HCT116 (cell line): Measurements from ENCODE around the gene CCDC192. TPM values are rescaled to one million over a fixed set of nuclear protein-coding genes. Genes with fewer than 3 reads are reported as not detected.

ENCODE experiments used
- ATAC-seq: fragments of 200-7000 bp; cut with Tn5 transposase; 2 replicates; pipeline ENCODE4 v1.9.1; 2020; ENCODE audit warnings: mild to moderate bottlenecking, moderate library complexity
- BruUV-seq: library from RNA; stranded (reverse); fragments of 400-500 nt; replicated peaks from 2 replicates; lab custom pipeline; 2021; lab: Mats Ljungman, UMichigan
- CTCF ChIA-PET: fragments of 300-600 bp; sonication (Branson Sonifier 250); formaldehyde crosslinking; loops from one replicate; lab custom pipeline; 2021; ENCODE audit warnings: antibody characterized with exemption; lab: Charles Lee
- POLR2A ChIA-PET: fragments of 300-600, 350-600 bp; sonication (Branson Sonifier 250); formaldehyde crosslinking; loops from one replicate; lab custom pipeline; 2021; ENCODE audit warnings: antibody characterized with exemption; lab: Charles Lee
- RAD21 ChIA-PET, 2 experiments: fragments of 300-600 bp; sonication (Branson Sonifier 250); formaldehyde crosslinking; loops; one replicate each; lab custom pipeline; 2023; ENCODE audit warnings: low total read pairs in 2 of 2; ENCODE audit not compliant: uncharacterized antibody in 2 of 2, unreplicated experiment in 2 of 2, low non-redundant PET in 1 of 2; lab: Charles Lee
- DNase-seq: peaks from one replicate; pipeline ENCODE4 v3.0.0-alpha.2; 2010; ENCODE audit warnings: low read depth, low spot score
- H2AFZ ChIP-seq: fragments of 200-600 bp; shearing (Covaris generic), sonication (generic); 2 replicates; pipeline ENCODE4 v1.6.1; 2017; ENCODE audit warnings: low read depth, mixed run types, mixed read lengths, antibody characterized with exemption, low read length; ENCODE audit not compliant: poor library complexity, severe bottlenecking
- H3K27ac ChIP-seq: 2 replicates; pipeline ENCODE4 v1.5.1; 2012; ENCODE audit warnings: low read depth, low read length
- H3K27me3 ChIP-seq: fragments of 200-600 bp; sonication (generic); 2 replicates; pipeline ENCODE4 v1.6.1; 2016; ENCODE audit warnings: mixed run types, low read length, mixed read lengths; ENCODE audit not compliant: insufficient read depth
- H3K36me3 ChIP-seq, 2 experiments: fragments of 200-500 bp in 1 of 2; fragments of 200-600 bp in 1 of 2; sonication (Bioruptor generic) in 1 of 2; sonication (generic) in 1 of 2; 2 replicates each; pipeline versions ENCODE4 v1.5.1 to v1.6.1; 2014 to 2016; ENCODE audit warnings: low read length in 2 of 2, inconsistent platforms in 1 of 2, mixed read lengths in 1 of 2, mixed run types in 1 of 2; ENCODE audit not compliant: insufficient read depth in 2 of 2, control insufficient read depth in 1 of 2
- H3K4me1 ChIP-seq, 2 experiments: fragments of 200-600 bp in 1 of 2; sonication (generic) in 1 of 2; 2 replicates each; pipeline versions ENCODE4 v1.5.1 to v1.6.1; 2012 to 2017; ENCODE audit warnings: low read length in 2 of 2, inconsistent platforms in 1 of 2, mild to moderate bottlenecking in 1 of 2, mixed read lengths in 1 of 2, mixed run types in 1 of 2, moderate library complexity in 1 of 2; ENCODE audit not compliant: insufficient read depth in 2 of 2, control insufficient read depth in 1 of 2
- H3K4me2 ChIP-seq: fragments of 200-600 bp; sonication (generic); 2 replicates; pipeline ENCODE4 v1.6.1; 2017; ENCODE audit warnings: mixed run types, low read length, mixed read lengths
- H3K4me3 ChIP-seq, 2 experiments: fragments of 200-600 bp in 1 of 2; sonication (generic) in 1 of 2; replicated peaks in 1 of 2; 2 replicates each; pipeline ENCODE4 v1.5.1; 2011 to 2016; ENCODE audit warnings: low read length in 2 of 2, control low read depth in 1 of 2, low read depth in 1 of 2, mild to moderate bottlenecking in 1 of 2, mixed read lengths in 1 of 2, mixed run types in 1 of 2
- H3K79me2 ChIP-seq: fragments of 200-600 bp; sonication (generic); 2 replicates; pipeline ENCODE4 v1.6.1; 2017; ENCODE audit warnings: mild to moderate bottlenecking, mixed run types, low read length, moderate library complexity, mixed read lengths; ENCODE audit not compliant: insufficient read depth
- H3K9ac ChIP-seq: fragments of 200-600 bp; sonication (generic); 2 replicates; pipeline ENCODE4 v1.6.1; 2016; ENCODE audit warnings: low read length, mixed read lengths
- H3K9me2 ChIP-seq: fragments of 200-600 bp; sonication (generic), shearing (Covaris generic); 2 replicates; pipeline ENCODE4 v1.6.1; 2017; ENCODE audit warnings: mixed run types, mild to moderate bottlenecking, moderate library complexity; ENCODE audit not compliant: insufficient read depth
- H3K9me3 ChIP-seq, 2 experiments: fragments of 200-500 bp in 1 of 2; fragments of 200-600 bp in 1 of 2; sonication (Bioruptor generic) in 1 of 2; sonication (generic) in 1 of 2; 2 replicates each; pipeline ENCODE4 v1.6.1; 2014 to 2017; ENCODE audit warnings: low read length in 2 of 2, mixed read lengths in 2 of 2, inconsistent platforms in 1 of 2, low read depth in 1 of 2, mild to moderate bottlenecking in 1 of 2, mixed run types in 1 of 2, moderate library complexity in 1 of 2; ENCODE audit not compliant: control insufficient read depth in 1 of 2, insufficient read depth in 1 of 2
- H4K20me1 ChIP-seq: fragments of 200-600 bp; sonication (generic), shearing (Covaris generic); 2 replicates; pipeline ENCODE4 v1.6.1; 2017; ENCODE audit warnings: mixed run types, mild to moderate bottlenecking, moderate library complexity; ENCODE audit not compliant: insufficient read depth
- ATF3 ChIP-seq: IDR thresholded peaks from 2 replicates; pipeline ENCODE4 v1.6.1; 2012
- EGR1 ChIP-seq: IDR thresholded peaks from 2 replicates; pipeline ENCODE4 v1.6.1; 2012; ENCODE audit warnings: low read depth
- EZH2 ChIP-seq: fragments of 200-600 bp; sonication (generic); IDR thresholded peaks from 2 replicates; pipeline ENCODE4 v1.6.1; 2017; ENCODE audit warnings: antibody characterized with exemption, mixed run types
- EZH2phosphoT487 ChIP-seq: fragments of 200-600 bp; IDR thresholded peaks from 2 replicates; pipeline ENCODE4 v1.6.1; 2018; ENCODE audit warnings: antibody characterized with exemption, borderline replicate concordance
- FOSL1 ChIP-seq: IDR thresholded peaks from 2 replicates; pipeline ENCODE4 v1.6.1; 2012; ENCODE audit warnings: low read depth
- MAX ChIP-seq: IDR thresholded peaks from 2 replicates; pipeline ENCODE4 v1.6.1; 2012
- POLR2A ChIP-seq: IDR thresholded peaks from 2 replicates; pipeline ENCODE4 v1.7.0; 2011; ENCODE audit warnings: borderline replicate concordance; ENCODE audit not compliant: insufficient read depth, insufficient read length; ENCODE audit errors: extremely low read depth
- RAD21 ChIP-seq: IDR thresholded peaks from 2 replicates; pipeline ENCODE4 v1.6.1; 2012; ENCODE audit warnings: low read depth, mild to moderate bottlenecking
- SIN3A ChIP-seq: IDR thresholded peaks from 2 replicates; pipeline ENCODE4 v1.6.1; 2012; ENCODE audit warnings: low read depth
- SRF ChIP-seq: IDR thresholded peaks from 2 replicates; pipeline ENCODE4 v1.6.1; 2012; ENCODE audit warnings: low read depth
- TCF7L2 ChIP-seq: IDR thresholded peaks from 2 replicates; pipeline ENCODE4 v1.7.0; 2011; ENCODE audit warnings: borderline replicate concordance, inconsistent platforms; ENCODE audit not compliant: insufficient read depth, insufficient read length; ENCODE audit errors: extremely low read depth
- YY1 ChIP-seq: IDR thresholded peaks from 2 replicates; pipeline ENCODE4 v1.6.1; 2011; ENCODE audit warnings: low read length, low read depth, moderate library complexity, mild to moderate bottlenecking; ENCODE audit not compliant: insufficient replicate concordance; ENCODE audit errors: extremely low read depth
- ZBTB33 ChIP-seq: IDR thresholded peaks from 2 replicates; pipeline ENCODE4 v1.6.1; 2011; ENCODE audit warnings: mild to moderate bottlenecking, low read length, moderate library complexity; ENCODE audit not compliant: insufficient replicate concordance; ENCODE audit errors: extremely low read depth
- intact Hi-C: fragments of 100-400 bp; cut with micrococcal nuclease; formaldehyde crosslinking; loops from 2 replicates; pipeline ENCODE4 v1.10.0; 2022
- total RNA-seq: library from RNA; stranded (reverse); gene quantifications from one replicate; pipeline ENCODE4 v1.2.1, GENCODE V29; 2021; ENCODE audit not compliant: unreplicated experiment

Gene CCDC192
- total RNA-seq, 1 experiment from 2014 or later, result not detected

GRCh38 chr5:127769386-127769785 is 66.2 kb downstream of the CCDC192 start:
- H2AFZ ChIP-seq, result no peak overlapping the region
- H3K4me3 ChIP-seq, result no peak overlapping the region
- H4K20me1 ChIP-seq, result no peaks in the 10 kb centered on the region
- POLR2A ChIA-PET, result no interaction called here
- TF ChIP-seq ZBTB33 (no peak), YY1 (no peak)
- no peak overlapping the region for H3K4me2 ChIP-seq
- BruUV-seq, result no TSS peak
- H3K79me2 ChIP-seq, result no peaks in the 10 kb centered on the region
- no peaks in the 10 kb centered on the region for H3K36me3 ChIP-seq
- no peaks in the 10 kb centered on the region for H3K9me2 ChIP-seq
- no peaks in the 10 kb centered on the region for H3K4me1 ChIP-seq
- DNase-seq, result no peak
- intact Hi-C loops, result no loop called here
- H3K9ac ChIP-seq, result no peak overlapping the region
- no peak for ATAC-seq
- RAD21 ChIA-PET, result no interaction called here
- CTCF ChIA-PET, result no interaction called here
- no peaks in the 10 kb centered on the region for H3K27me3 ChIP-seq
- H3K9me3 ChIP-seq, result no peaks in the 10 kb centered on the region
- no peak overlapping the region for H3K27ac ChIP-seq

GRCh38 chr5:127770272-127770671 is 67.1 kb downstream of the CCDC192 start:
- no peak overlapping the region for H3K4me3 ChIP-seq
- ChIA-PET RAD21 (no interaction called here), POLR2A (no interaction called here), CTCF (no interaction called here)
- H3K4me2 ChIP-seq, result no peak overlapping the region
- no peaks in the 10 kb centered on the region for H3K9me3 ChIP-seq
- ATAC-seq (no peak), DNase-seq (no peak)
- H4K20me1 ChIP-seq, result no peaks in the 10 kb centered on the region
- no peak overlapping the region for H3K27ac ChIP-seq
- H3K9me2 ChIP-seq, result no peaks in the 10 kb centered on the region
- TF ChIP-seq FOSL1 (no peak), MAX (no peak), POLR2A (no peak), SIN3A (no peak), EZH2 (no peak), EGR1 (no peak), ATF3 (no peak), TCF7L2 (no peak), RAD21 (no peak), EZH2phosphoT487 (no peak), SRF (no peak)
- intact Hi-C loops, result no loop called here
- no peaks in the 10 kb centered on the region for H3K79me2 ChIP-seq
- H3K4me1 ChIP-seq, result no peaks in the 10 kb centered on the region
- no peaks in the 10 kb centered on the region for H3K27me3 ChIP-seq
- BruUV-seq, result no TSS peak
- no peak overlapping the region for H3K9ac ChIP-seq
- H2AFZ ChIP-seq, result no peak overlapping the region
- H3K36me3 ChIP-seq, result no peaks in the 10 kb centered on the region
